ENCODE data around the gene ZNF324. TPM values are rescaled to one million over a fixed set of nuclear protein-coding genes. Genes with fewer than 3 reads are reported as not detected.

ZNF324 gene
- total RNA-seq = 10 to 100 TPM; 10.2 to 12.0 TPM

DNA sequence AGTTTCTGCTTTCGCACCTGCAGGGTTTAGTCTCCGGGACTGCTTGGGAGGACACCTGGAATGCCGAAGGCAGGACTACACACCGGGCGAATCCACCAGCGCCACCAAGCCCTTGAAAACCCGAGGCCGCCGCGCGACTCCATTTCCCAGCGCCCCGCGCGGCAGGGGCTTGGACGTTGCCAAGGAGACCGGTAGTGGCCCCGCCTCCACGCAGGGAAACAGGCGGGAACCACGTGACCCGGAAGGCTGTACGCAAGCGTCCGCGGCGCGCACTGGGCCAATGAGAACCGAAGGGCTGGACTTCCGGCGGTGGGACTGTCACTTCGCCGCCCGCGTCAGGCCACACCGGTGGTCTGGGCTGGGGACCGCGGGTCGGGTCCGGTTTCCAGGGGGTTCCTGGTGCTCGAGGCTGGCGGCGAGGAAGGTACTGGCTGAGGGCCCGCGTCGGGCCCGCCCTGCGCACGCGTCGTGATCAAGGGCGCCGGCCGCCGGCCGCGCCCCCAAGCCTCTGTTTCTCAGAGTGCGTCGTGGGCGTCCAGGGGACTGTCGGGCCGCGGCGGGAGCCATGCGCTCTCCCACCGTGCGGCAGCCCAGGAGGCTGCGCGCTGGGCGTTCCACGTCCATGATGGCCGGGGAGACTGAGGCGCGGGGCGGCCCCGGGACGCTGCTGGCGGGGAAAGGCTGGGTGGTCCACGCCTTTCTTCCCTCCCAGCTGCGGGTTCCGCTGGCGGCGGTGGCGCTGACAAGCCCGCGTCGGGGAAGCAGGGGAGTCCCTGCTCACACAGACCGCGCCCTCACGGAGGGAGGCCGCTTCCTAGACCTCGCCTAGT, at the start of gene ZNF324:
TSS of gene ZNF324 (plus strand) at position 321 of the 830 bp plus-strand sequence. CDS start 2,106 bp downstream, outside the sequence.
- TF ChIP-seq, protein P1, sequence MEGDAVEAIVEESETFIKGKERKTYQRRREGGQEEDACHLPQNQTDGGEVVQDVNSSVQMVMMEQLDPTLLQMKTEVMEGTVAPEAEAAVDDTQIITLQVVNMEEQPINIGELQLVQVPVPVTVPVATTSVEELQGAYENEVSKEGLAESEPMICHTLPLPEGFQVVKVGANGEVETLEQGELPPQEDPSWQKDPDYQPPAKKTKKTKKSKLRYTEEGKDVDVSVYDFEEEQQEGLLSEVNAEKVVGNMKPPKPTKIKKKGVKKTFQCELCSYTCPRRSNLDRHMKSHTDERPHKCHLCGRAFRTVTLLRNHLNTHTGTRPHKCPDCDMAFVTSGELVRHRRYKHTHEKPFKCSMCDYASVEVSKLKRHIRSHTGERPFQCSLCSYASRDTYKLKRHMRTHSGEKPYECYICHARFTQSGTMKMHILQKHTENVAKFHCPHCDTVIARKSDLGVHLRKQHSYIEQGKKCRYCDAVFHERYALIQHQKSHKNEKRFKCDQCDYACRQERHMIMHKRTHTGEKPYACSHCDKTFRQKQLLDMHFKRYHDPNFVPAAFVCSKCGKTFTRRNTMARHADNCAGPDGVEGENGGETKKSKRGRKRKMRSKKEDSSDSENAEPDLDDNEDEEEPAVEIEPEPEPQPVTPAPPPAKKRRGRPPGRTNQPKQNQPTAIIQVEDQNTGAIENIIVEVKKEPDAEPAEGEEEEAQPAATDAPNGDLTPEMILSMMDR (IDR thresholded peaks at IDR 0.05) = no peak
- H3K9me3 ChIP-seq = no peaks in the 10 kb centered on the region
- intact Hi-C loops (cut with DNase I) = no loop called here
- H3K27me3 ChIP-seq = no peaks in the 10 kb centered on the region
- DNase-seq = peak; percentile 99
- peak within 1 kb of the TSS; percentile 69 for H3K4me3 ChIP-seq
- H3K27ac ChIP-seq = no peak within 1 kb of the TSS
- no peaks in the 10 kb centered on the region for H3K4me1 ChIP-seq
- H3K9ac ChIP-seq (ENCODE audit: low read depth in 2 of 2, low read length in 2 of 2) = peak within 1 kb of the TSS; percentile 71 to 96
- H3K36me3 ChIP-seq = peaks cover 4% of the 10 kb centered on the region

DNA sequence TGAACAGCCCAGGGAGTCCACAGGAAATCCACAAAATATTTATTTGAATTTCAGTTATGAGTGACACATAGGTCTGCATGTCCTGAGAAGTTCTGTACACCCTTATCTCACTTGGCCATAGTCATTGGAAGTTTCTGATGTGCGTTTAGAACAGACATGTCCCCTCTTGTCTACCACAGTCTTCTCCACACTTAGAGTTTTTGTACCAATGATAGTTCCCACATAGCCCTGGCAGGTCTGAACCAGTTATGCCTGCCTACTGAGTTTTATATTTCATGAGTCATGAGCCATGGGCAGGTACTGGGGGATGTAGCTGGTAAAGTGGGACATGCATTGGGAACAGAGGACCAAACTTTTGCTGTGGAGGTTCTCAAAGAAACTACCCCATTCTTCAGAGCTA, 38.3 kb upstream of the ZNF324 start:
- Histone ChIP-seq H3K27ac (no peak overlapping the region), H3K9me3 (peaks cover 12% of the 10 kb centered on the region), H3K27me3 (no peaks in the 10 kb centered on the region), H3K36me3 (peaks cover 4% of the 10 kb centered on the region), H3K4me1 (no peaks in the 10 kb centered on the region), H3K9ac (ENCODE audit: low read depth in 2 of 2, low read length in 2 of 2) (no peak overlapping the region), H3K4me3 (no peak overlapping the region)
- TF ChIP-seq, protein P1 (IDR thresholded peaks at IDR 0.05) = no peak
- DNase-seq = no peak
- intact Hi-C loops (cut with DNase I) = no loop called here

DNA sequence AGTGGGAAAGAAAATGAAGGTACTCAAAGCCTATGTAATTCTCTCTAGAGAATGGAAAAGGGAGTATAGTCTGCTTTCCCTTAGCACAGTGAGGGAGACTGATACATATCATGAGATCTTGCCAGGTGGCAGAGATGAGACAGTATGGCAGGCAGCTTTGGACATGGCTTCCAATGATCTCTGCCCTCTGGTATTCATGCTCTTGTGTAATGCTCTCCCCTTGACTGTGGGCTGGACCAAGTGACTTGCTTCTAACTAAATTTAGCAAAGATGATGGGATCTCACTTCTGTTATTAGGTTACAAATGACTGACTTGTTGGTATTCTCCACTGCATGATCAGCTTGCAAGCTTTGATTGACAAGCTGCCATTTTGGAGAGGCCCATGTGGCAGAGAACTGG, 37.1 kb upstream of the ZNF324 start:
- TF ChIP-seq, protein P1 (IDR thresholded peaks at IDR 0.05) = no peak
- Histone ChIP-seq H3K27me3 (no peaks in the 10 kb centered on the region), H3K4me1 (no peaks in the 10 kb centered on the region), H3K9ac (ENCODE audit: low read depth in 2 of 2, low read length in 2 of 2) (no peak overlapping the region), H3K9me3 (peaks cover 20% of the 10 kb centered on the region), H3K27ac (no peak overlapping the region), H3K4me3 (no peak overlapping the region), H3K36me3 (peaks cover 8% of the 10 kb centered on the region)
- no peak for DNase-seq
- intact Hi-C loops (cut with DNase I) = no loop called here

DNA sequence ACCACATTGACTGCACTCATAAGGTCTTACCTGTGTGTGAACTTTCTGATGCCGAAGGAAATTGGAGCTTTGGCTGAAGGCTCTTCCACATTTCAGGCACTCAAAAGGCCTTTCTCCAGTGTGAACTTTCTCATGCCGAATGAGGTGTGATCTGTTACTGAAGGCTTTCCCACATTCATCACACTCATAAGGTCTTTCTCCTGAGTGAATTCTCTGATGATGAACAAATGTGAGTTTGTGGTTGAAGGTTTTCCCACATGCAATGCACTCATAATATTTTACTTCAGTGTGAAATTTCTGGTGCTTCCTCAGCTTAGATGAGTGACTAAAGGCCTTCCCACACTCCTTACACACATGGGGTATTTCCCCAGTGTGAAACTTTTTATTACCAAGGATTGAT, 32.7 kb upstream of the ZNF324 start:
- H3K27me3 ChIP-seq = no peaks in the 10 kb centered on the region
- H3K4me3 ChIP-seq = no peak overlapping the region
- H3K27ac ChIP-seq = no peak overlapping the region
- H3K9me3 ChIP-seq = peaks cover 22% of the 10 kb centered on the region
- no peak overlapping the region for H3K9ac ChIP-seq (ENCODE audit: low read depth in 2 of 2, low read length in 2 of 2)
- no peak for DNase-seq
- TF ChIP-seq, protein P1 (IDR thresholded peaks at IDR 0.05) = no peak
- peaks cover 12% of the 10 kb centered on the region for H3K36me3 ChIP-seq
- intact Hi-C loops (cut with DNase I) = no loop called here
- H3K4me1 ChIP-seq = no peaks in the 10 kb centered on the region

DNA sequence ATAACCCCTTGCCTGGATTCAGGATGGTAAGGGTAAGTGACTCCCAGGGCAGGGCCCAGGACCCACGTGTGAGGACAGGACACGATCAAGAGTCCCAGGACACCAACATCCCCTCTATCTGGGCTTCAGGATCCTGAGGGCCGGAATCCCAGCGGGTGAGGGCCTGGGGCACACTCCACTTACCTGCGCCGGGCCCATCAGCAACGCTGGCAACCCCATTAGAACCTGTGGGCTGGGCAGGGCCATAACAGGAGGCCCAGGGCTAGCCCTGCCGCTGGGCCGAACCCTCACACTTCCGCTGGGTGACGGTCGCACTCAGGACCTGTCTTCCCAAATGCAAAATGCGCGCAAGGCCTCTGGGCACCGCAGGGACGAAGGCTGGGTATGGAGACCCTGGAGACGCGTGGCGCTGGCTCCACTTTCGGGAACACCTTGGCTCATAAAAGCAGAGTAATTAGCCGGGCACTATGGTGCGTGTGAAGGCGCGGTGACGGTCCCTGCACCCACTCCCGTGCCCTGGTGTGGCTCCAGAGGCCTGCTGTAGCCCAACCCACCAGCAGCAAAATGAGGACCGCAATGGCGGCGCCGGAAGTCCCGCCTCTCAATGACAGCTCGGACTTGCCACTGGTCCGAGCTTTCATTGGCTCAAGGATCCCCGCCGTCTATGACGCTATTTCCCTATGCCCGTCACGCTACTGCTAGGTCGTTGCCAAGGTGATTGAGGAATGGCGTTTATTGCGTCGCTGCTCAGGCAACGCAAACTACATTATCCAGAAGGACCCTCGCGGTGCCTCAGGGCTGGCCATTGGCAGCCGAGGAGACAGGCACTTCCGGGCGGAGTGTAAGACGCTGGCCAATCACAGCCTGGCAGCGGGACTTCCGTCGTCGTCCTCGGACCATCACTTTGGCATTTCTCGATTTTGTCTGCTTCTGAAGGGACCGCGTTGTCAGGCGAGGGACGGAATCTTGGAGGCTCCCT, 27.0 kb upstream of the ZNF324 start, which contains the start of gene ZNF132:
TSS of gene ZNF132 (minus strand) at position 578 of the 979 bp plus-strand sequence. CDS start at position 246, 332 bp downstream.
- peaks cover 5% of the 10 kb centered on the region for H3K4me1 ChIP-seq
- TF ChIP-seq, protein P1 (IDR thresholded peaks at IDR 0.05) = no peak

More for the DNA sequence above, 27.0 kb upstream of the ZNF324 start, which contains the start of gene ZNF132:
- peaks cover under 1% of the 10 kb centered on the region for H3K9me3 ChIP-seq
- peak within 1 kb of the TSS; percentile 72 for H3K4me3 ChIP-seq
- peak; percentile 97 for DNase-seq
- peaks cover 3% of the 10 kb centered on the region for H3K36me3 ChIP-seq
- H3K27ac ChIP-seq = peak within 1 kb of the TSS; percentile 65
- intact Hi-C loops (cut with DNase I) = no loop called here
- peak within 1 kb of the TSS; percentile 52 to 64 for H3K9ac ChIP-seq (ENCODE audit: low read depth in 2 of 2, low read length in 2 of 2)
- no peaks in the 10 kb centered on the region for H3K27me3 ChIP-seq
